ENCODE measurements around the gene CTSC.
"Not testable (repeated sequence)": the region's sequence is repeated elsewhere in the genome, so short reads cannot be mapped to it uniquely, and the experiment has no call there.

Gene CTSC

GRCh38 chr11:88281317-88281712, 56.2 kb downstream of the CTSC start:
- no peak for DNase-seq (ENCODE audit: low spot score)

GRCh38 chr11:88280673-88281316, 56.7 kb downstream of the CTSC start:
- no peak for DNase-seq (ENCODE audit: low spot score)

GRCh38 chr11:88277349-88277915, 60.1 kb downstream of the CTSC start:
- DNase-seq (ENCODE audit: low spot score): no peak

- DNase-seq (ENCODE audit: low spot score): no peak
These were observed 61.9 kb downstream of the CTSC start for GRCh38 chr11:88275636-88276035.

GRCh38 chr11:88266919-88267318, 70.6 kb downstream of the CTSC start:
- DNase-seq (ENCODE audit: low spot score): no peak

GRCh38 chr11:88266157-88266556, 71.4 kb downstream of the CTSC start:
- no peak for DNase-seq (ENCODE audit: low spot score)

- no peak for DNase-seq (ENCODE audit: low spot score)
These were observed 78.1 kb downstream of the CTSC start for GRCh38 chr11:88259431-88259830.

- DNase-seq (ENCODE audit: low spot score): no peak
These were observed 85.3 kb downstream of the CTSC start for GRCh38 chr11:88252208-88252607.

GRCh38 chr11:88250566-88251242, 86.8 kb downstream of the CTSC start:
- DNase-seq (ENCODE audit: low spot score): no peak

- no peak for DNase-seq (ENCODE audit: low spot score)
These were observed 87.8 kb downstream of the CTSC start for GRCh38 chr11:88249706-88250105.

GRCh38 chr11:88246696-88247095, 90.8 kb downstream of the CTSC start:
- DNase-seq (ENCODE audit: low spot score): no peak

- DNase-seq (ENCODE audit: low spot score): not testable (repeated sequence)
These were observed 92.0 kb downstream of the CTSC start for GRCh38 chr11:88245576-88245975.

Measured in hepatic stellate cell (primary cell).